Testis (tissue), 2 donors: ENCODE measurements around the gene VEGFB.

Source experiments
- POLR2A ChIP-seq: fragments of 450-650 bp; IDR thresholded peaks from one replicate; pipeline ENCODE4 v1.6.1; 2017; ENCODE audit warnings: antibody characterized with exemption, mild to moderate bottlenecking, moderate library complexity
- TF ChIP-seq, protein P1 (sequence below), 3 experiments: fragments of 450-650 bp in 2 of 3; fragments of 200-600 bp in 1 of 3; sonication (generic) in 1 of 3; IDR thresholded peaks; one replicate each; pipeline ENCODE4 v1.5.1; 2016 to 2019; ENCODE audit warnings: antibody characterized with exemption in 3 of 3, mild to moderate bottlenecking in 2 of 3, moderate library complexity in 1 of 3

DNA sequence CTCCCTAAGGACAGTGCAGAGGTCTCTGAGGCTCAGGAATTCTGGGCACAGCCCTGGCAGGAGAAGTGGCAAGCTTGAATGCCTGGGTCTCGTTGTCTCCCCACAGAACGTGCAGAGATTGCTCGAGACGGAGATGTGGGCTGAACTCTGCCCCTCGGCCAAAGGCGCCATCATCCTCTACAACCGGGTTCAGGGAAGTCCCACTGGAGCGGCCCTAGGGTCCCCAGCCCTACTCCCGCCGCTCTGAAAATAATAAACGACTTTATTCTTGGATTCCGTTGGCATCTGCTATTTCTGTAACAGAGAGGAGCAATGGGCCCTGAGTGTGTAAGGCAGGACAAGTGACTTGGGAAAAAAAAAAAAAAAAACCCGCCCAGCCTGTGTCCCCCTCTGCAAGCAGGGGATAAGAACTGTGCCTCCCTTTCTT is 4.6 kb upstream of the VEGFB start:
- no peak for TF ChIP-seq POLR2A
- TF ChIP-seq, protein P1, sequence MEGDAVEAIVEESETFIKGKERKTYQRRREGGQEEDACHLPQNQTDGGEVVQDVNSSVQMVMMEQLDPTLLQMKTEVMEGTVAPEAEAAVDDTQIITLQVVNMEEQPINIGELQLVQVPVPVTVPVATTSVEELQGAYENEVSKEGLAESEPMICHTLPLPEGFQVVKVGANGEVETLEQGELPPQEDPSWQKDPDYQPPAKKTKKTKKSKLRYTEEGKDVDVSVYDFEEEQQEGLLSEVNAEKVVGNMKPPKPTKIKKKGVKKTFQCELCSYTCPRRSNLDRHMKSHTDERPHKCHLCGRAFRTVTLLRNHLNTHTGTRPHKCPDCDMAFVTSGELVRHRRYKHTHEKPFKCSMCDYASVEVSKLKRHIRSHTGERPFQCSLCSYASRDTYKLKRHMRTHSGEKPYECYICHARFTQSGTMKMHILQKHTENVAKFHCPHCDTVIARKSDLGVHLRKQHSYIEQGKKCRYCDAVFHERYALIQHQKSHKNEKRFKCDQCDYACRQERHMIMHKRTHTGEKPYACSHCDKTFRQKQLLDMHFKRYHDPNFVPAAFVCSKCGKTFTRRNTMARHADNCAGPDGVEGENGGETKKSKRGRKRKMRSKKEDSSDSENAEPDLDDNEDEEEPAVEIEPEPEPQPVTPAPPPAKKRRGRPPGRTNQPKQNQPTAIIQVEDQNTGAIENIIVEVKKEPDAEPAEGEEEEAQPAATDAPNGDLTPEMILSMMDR (IDR thresholded peaks at IDR 0.05), result no peak
